GM12878 (cell line): ENCODE data around the gene CNTLN.

ENCODE experiments used
- BRCA1 ChIP-seq: IDR thresholded peaks from 2 replicates; pipeline ENCODE4 v1.6.1; 2011; ENCODE audit warnings: low read depth, low read length, improper control_type of control experiment
- CHD4 ChIP-seq: fragments of 200-600 bp; sonication (generic); IDR thresholded peaks from 2 replicates; pipeline ENCODE4 v1.6.1; 2016; ENCODE audit warnings: mild to moderate bottlenecking
- JUND ChIP-seq: IDR thresholded peaks from 2 replicates; pipeline ENCODE4 v1.6.1; 2012; ENCODE audit warnings: low read depth, mild to moderate bottlenecking, low read length, improper control_type of control experiment, moderate library complexity
- TF ChIP-seq, protein P1 (sequence below), 3 experiments: IDR thresholded peaks in 2 of 3; conservative IDR thresholded peaks in 1 of 3; 2 replicates each; pipeline ENCODE4 v1.5.1; 2011; ENCODE audit warnings: low read depth in 3 of 3, low read length in 3 of 3, mild to moderate bottlenecking in 3 of 3, control low read depth in 2 of 3, moderate library complexity in 2 of 3, inconsistent platforms in 1 of 3, mixed read lengths in 1 of 3; ENCODE audit not compliant: control insufficient read depth in 2 of 3, insufficient read depth in 1 of 3; ENCODE audit errors: extremely low read depth in 1 of 3

DNA sequence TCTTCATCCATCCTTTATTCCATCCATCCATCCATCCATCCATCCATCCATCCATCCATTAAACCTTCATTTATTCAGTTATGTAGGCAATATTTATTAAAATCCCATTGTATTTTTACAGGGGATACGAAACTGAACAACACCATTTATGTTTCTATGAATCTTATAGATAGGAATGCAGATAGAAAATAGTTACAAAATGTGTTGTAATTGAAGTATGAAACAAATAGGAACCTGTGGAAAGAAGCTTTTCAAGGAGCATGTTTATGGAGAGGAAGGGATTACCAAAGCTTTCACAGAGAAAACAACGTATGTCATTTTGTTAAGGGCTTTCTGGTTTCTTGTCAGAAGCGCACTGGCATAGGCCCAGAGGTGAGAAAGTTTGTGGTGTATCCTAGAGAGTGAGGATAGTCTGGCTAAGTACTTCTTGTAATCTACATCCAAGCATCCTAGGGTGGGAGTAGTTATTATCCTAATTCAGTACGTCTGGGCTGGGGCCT lies 184.0 kb downstream of the CNTLN start:
- TF ChIP-seq BRCA1 = no peak
- TF ChIP-seq JUND = no peak
- TF ChIP-seq, protein P1, sequence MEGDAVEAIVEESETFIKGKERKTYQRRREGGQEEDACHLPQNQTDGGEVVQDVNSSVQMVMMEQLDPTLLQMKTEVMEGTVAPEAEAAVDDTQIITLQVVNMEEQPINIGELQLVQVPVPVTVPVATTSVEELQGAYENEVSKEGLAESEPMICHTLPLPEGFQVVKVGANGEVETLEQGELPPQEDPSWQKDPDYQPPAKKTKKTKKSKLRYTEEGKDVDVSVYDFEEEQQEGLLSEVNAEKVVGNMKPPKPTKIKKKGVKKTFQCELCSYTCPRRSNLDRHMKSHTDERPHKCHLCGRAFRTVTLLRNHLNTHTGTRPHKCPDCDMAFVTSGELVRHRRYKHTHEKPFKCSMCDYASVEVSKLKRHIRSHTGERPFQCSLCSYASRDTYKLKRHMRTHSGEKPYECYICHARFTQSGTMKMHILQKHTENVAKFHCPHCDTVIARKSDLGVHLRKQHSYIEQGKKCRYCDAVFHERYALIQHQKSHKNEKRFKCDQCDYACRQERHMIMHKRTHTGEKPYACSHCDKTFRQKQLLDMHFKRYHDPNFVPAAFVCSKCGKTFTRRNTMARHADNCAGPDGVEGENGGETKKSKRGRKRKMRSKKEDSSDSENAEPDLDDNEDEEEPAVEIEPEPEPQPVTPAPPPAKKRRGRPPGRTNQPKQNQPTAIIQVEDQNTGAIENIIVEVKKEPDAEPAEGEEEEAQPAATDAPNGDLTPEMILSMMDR (IDR thresholded peaks at IDR 0.05 in 2 of 3, conservative IDR thresholded peaks at IDR 0.05 in 1 of 3; ENCODE audit: control insufficient read depth in 2 of 3, extremely low read depth in 1 of 3, insufficient read depth in 1 of 3, low read depth in 3 of 3, low read length in 3 of 3) = no peak
- TF ChIP-seq CHD4 = no peak
